Ishikawa (cell line): ENCODE measurements around the gene EYA2.

ENCODE experiments used
- CEBPB ChIP-seq: IDR thresholded peaks from 2 replicates; pipeline ENCODE4 v1.6.1; 2012
- CREB1 ChIP-seq: IDR thresholded peaks from 2 replicates; pipeline ENCODE4 v1.6.1; 2012; ENCODE audit warnings: low read depth
- EGR1 ChIP-seq: IDR thresholded peaks from 2 replicates; pipeline ENCODE4 v1.6.1; 2012
- EP300 ChIP-seq: IDR thresholded peaks from 2 replicates; pipeline ENCODE4 v1.6.1; 2012; ENCODE audit warnings: borderline replicate concordance
- FOXM1 ChIP-seq: IDR thresholded peaks from 2 replicates; pipeline ENCODE4 v1.6.1; 2012; ENCODE audit warnings: low read depth, borderline replicate concordance
- MAX ChIP-seq: IDR thresholded peaks from 2 replicates; pipeline ENCODE4 v1.6.1; 2012
- NFIC ChIP-seq: IDR thresholded peaks from 2 replicates; pipeline ENCODE4 v1.6.1; 2012
- RAD21 ChIP-seq: IDR thresholded peaks from 2 replicates; pipeline ENCODE4 v1.6.1; 2012; ENCODE audit warnings: low read depth
- REST ChIP-seq: IDR thresholded peaks from 2 replicates; pipeline ENCODE4 v1.6.1; 2012; ENCODE audit warnings: low read depth, mild to moderate bottlenecking
- TAF1 ChIP-seq: IDR thresholded peaks from 2 replicates; pipeline ENCODE4 v1.6.1; 2012; ENCODE audit warnings: low read depth, mild to moderate bottlenecking
- TCF12 ChIP-seq: IDR thresholded peaks from 2 replicates; pipeline ENCODE4 v1.6.1; 2012; ENCODE audit warnings: low read depth
- TEAD4 ChIP-seq: IDR thresholded peaks from 2 replicates; pipeline ENCODE4 v1.6.1; 2012
- USF1 ChIP-seq: IDR thresholded peaks from 2 replicates; pipeline ENCODE4 v1.6.1; 2012
- YY1 ChIP-seq: IDR thresholded peaks from 2 replicates; pipeline ENCODE4 v1.6.1; 2012; ENCODE audit warnings: low read depth
- ZBTB7A ChIP-seq: IDR thresholded peaks from 2 replicates; pipeline ENCODE4 v1.6.1; 2012; ENCODE audit warnings: low read depth

EYA2 gene

GRCh38 chr20:47191956-47192355, 297.3 kb downstream of the EYA2 start:
- no peak for TF ChIP-seq ZBTB7A
- TF ChIP-seq REST: no peak
- TF ChIP-seq RAD21: no peak
- TF ChIP-seq TCF12: no peak
- TF ChIP-seq TAF1: no peak
- no peak for TF ChIP-seq YY1
- TF ChIP-seq CEBPB: no peak
- TF ChIP-seq NFIC: no peak
- TF ChIP-seq EGR1: no peak
- no peak for TF ChIP-seq CREB1
- TF ChIP-seq EP300: no peak
- TF ChIP-seq FOXM1: no peak
- TF ChIP-seq MAX: no peak
- no peak for TF ChIP-seq TEAD4
- no peak for TF ChIP-seq USF1

- TF ChIP-seq TAF1: no peak
- no peak for TF ChIP-seq MAX
Observed at GRCh38 chr20:47195573-47195972, 300.9 kb downstream of the EYA2 start.

- TF ChIP-seq TEAD4 (no peak), TAF1 (no peak), RAD21 (peak; percentile 93), EP300 (no peak), CREB1 (no peak), FOXM1 (no peak), CEBPB (peak; percentile 45), REST (no peak), YY1 (no peak), EGR1 (no peak)
Observed at GRCh38 chr20:47196091-47197081, 301.7 kb downstream of the EYA2 start.

GRCh38 chr20:47198254-47198671, 303.6 kb downstream of the EYA2 start:
- TF ChIP-seq USF1 (no peak), EP300 (no peak), TAF1 (no peak), TCF12 (no peak), REST (no peak), EGR1 (no peak), FOXM1 (no peak)
